Breast epithelium (tissue), 3 donors: ENCODE results near the gene CERT1.

Source experiments
- CTCF ChIP-seq, 3 donors: fragments of 450-650 bp; IDR thresholded peaks; one replicate each; pipeline ENCODE4 v1.5.1; 2016 to 2017; ENCODE audit warnings: antibody characterized with exemption in 3 of 3, mild to moderate bottlenecking in 3 of 3, moderate library complexity in 3 of 3
- POLR2A ChIP-seq: fragments of 450-650 bp; IDR thresholded peaks from one replicate; pipeline ENCODE4 v1.6.1; 2016; ENCODE audit warnings: antibody characterized with exemption, mild to moderate bottlenecking, moderate library complexity
- POLR2AphosphoS5 ChIP-seq, 3 donors: sonication (generic); formaldehyde crosslinking; IDR thresholded peaks; one replicate each; pipeline ENCODE4 v1.6.1; 2017; ENCODE audit warnings: antibody characterized with exemption in 3 of 3

- TF ChIP-seq CTCF (IDR thresholded peaks at IDR 0.05) (no peak), POLR2A (no peak), POLR2AphosphoS5 (IDR thresholded peaks at IDR 0.05) (no peak)
Measured at GRCh38 chr5:75536147-75536546, 24.7 kb upstream of the CERT1 start.
